ENCODE measurements around the gene ACOXL. TPM values are rescaled to one million over a fixed set of nuclear protein-coding genes. Genes with fewer than 3 reads are reported as not detected.

Gene ACOXL
- total and polyA plus RNA-seq, 2 experiments from 2014 or later: not detected

DNA sequence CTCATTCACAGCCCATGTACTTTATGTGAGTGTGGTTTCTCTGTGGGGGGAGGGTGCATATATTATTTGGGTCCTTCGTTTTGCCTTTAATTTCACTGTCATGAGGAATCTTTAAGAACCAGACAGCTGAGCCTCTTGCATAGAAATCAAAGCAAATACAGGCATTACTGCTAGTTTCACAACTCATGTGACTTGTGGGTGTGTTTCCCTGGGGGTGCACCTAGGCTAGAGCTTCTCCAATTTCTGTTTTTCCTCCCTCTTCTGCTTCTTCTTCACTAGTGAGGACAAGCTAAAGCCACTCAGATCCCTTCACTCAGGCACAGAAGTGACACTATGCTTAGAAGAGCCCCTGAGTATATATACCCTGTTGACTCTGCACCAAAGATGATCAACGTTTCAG, 131.4 kb downstream of the ACOXL start:
- no peak overlapping the region for H3K27ac ChIP-seq
- H3K36me3 ChIP-seq (ENCODE audit: low read depth): no peaks in the 10 kb centered on the region
- H3K79me2 ChIP-seq (ENCODE audit: insufficient read depth): no peaks in the 10 kb centered on the region
- no peak overlapping the region for H3K9ac ChIP-seq
- H2AFZ ChIP-seq: no peak overlapping the region
- 32 to 33% methylated on average over 2 of the region's 2 CpGs for WGBS, 2 experiments (ENCODE audit: low coverage in 1 of 2, low lambda C conversion rate in 2 of 2, missing lambda C conversion rate in 2 of 2)
- no peaks in the 10 kb centered on the region for H3K4me1 ChIP-seq (ENCODE audit: insufficient read depth)
- H3K9me3 ChIP-seq (ENCODE audit: low read depth): no peaks in the 10 kb centered on the region
- H3K27me3 ChIP-seq (replicated peaks; ENCODE audit: insufficient read depth): peaks cover 27% of the 10 kb centered on the region; the same call in 1 of the 2 replicates
- no peaks in the 10 kb centered on the region for H4K20me1 ChIP-seq (ENCODE audit: insufficient read depth)
- H3K4me3 ChIP-seq: no peak overlapping the region
- no peaks in the 10 kb centered on the region for H3K9me2 ChIP-seq (ENCODE audit: insufficient read depth)
- no peak for DNase-seq
- no peak overlapping the region for H3K4me2 ChIP-seq (ENCODE audit: unreplicated experiment)
- no peaks in the 10 kb centered on the region for H3F3A ChIP-seq (ENCODE audit: insufficient read depth)
- in situ Hi-C loops (cut with MboI): no loop called here
- TF ChIP-seq EZH2 (IDR thresholded peaks at IDR 0.05; ENCODE audit: insufficient read depth, poor library complexity, severe bottlenecking) (no peak), EZH2phosphoT487 (IDR thresholded peaks at IDR 0.05; ENCODE audit: insufficient read depth, low read depth) (no peak)

DNA sequence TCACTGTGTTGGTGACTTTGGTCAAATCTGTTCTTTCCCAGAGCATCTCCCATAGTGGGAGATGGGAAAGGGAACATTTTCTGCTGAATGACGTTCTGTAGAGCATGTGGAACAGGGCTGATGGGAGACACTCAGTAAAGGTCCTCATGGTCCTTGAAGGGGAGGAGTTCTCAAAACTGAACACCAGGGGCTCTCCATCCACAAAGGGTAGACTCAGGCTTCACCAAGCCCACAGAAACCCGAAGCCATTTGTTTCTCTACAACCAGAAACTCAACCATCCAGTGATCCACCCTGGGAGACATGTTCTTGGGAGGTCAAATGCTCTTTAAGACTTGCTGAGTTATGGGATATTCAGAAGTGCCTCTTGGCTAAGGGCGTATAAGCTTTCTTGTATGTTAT, 131.8 kb downstream of the ACOXL start:
- Histone ChIP-seq H3K4me1 (ENCODE audit: insufficient read depth) (no peaks in the 10 kb centered on the region), H4K20me1 (ENCODE audit: insufficient read depth) (no peaks in the 10 kb centered on the region), H3K9me2 (ENCODE audit: insufficient read depth) (no peaks in the 10 kb centered on the region), H3K36me3 (ENCODE audit: low read depth) (no peaks in the 10 kb centered on the region), H3K27ac (no peak overlapping the region), H3K9me3 (ENCODE audit: low read depth) (no peaks in the 10 kb centered on the region), H3K79me2 (ENCODE audit: insufficient read depth) (no peaks in the 10 kb centered on the region), H3K4me3 (no peak overlapping the region), H3K27me3 (replicated peaks; ENCODE audit: insufficient read depth) (peaks cover 23% of the 10 kb centered on the region; the same call in 1 of the 2 replicates), H2AFZ (no peak overlapping the region), H3K9ac (no peak overlapping the region), H3K4me2 (ENCODE audit: unreplicated experiment) (no peak overlapping the region), H3F3A (ENCODE audit: insufficient read depth) (no peaks in the 10 kb centered on the region)
- 35 to 45% methylated on average over 3 of the region's 3 CpGs for WGBS, 2 experiments (ENCODE audit: low coverage in 1 of 2, low lambda C conversion rate in 2 of 2, missing lambda C conversion rate in 2 of 2)
- in situ Hi-C loops (cut with MboI): no loop called here
- no peak for DNase-seq
- TF ChIP-seq EZH2phosphoT487 (IDR thresholded peaks at IDR 0.05; ENCODE audit: insufficient read depth, low read depth) (no peak), EZH2 (IDR thresholded peaks at IDR 0.05; ENCODE audit: insufficient read depth, poor library complexity, severe bottlenecking) (no peak)

DNA sequence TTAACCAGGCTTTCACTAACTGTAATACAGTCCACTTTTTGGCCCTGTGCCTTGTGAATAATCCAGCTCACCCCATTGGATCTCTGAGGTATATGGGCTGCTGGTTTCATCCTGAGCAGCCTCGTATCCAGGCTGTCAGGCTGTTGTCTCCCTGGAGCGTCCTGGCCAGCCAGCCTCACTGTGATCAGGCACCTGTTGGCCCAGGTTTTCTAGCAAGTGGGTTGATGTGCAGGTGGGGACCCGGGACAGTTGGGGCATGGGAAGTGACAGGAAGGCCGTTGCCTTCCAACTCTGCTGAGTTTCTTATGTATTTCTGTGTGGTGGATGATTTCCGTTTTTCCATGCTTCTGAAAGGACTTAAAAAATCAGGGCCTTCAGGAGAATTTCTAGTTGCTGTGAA, 132.4 kb downstream of the ACOXL start:
- H2AFZ ChIP-seq: no peak overlapping the region
- no peaks in the 10 kb centered on the region for H3F3A ChIP-seq (ENCODE audit: insufficient read depth)
- H3K27me3 ChIP-seq (replicated peaks; ENCODE audit: insufficient read depth): peaks cover 17% of the 10 kb centered on the region; the same call in 1 of the 2 replicates
- no peaks in the 10 kb centered on the region for H3K9me3 ChIP-seq (ENCODE audit: low read depth)
- H3K27ac ChIP-seq: no peak overlapping the region
- H3K9ac ChIP-seq: no peak overlapping the region
- in situ Hi-C loops (cut with MboI): no loop called here
- 60 to 62% methylated on average over 5 of the region's 5 CpGs for WGBS, 2 experiments (ENCODE audit: low coverage in 1 of 2, low lambda C conversion rate in 2 of 2, missing lambda C conversion rate in 2 of 2)
- H4K20me1 ChIP-seq (ENCODE audit: insufficient read depth): no peaks in the 10 kb centered on the region
- H3K4me2 ChIP-seq (ENCODE audit: unreplicated experiment): no peak overlapping the region
- H3K4me3 ChIP-seq: no peak overlapping the region
- DNase-seq: no peak
- H3K4me1 ChIP-seq (ENCODE audit: insufficient read depth): no peaks in the 10 kb centered on the region
- no peaks in the 10 kb centered on the region for H3K36me3 ChIP-seq (ENCODE audit: low read depth)
- no peaks in the 10 kb centered on the region for H3K9me2 ChIP-seq (ENCODE audit: insufficient read depth)
- TF ChIP-seq EZH2 (IDR thresholded peaks at IDR 0.05; ENCODE audit: insufficient read depth, poor library complexity, severe bottlenecking) (no peak), EZH2phosphoT487 (IDR thresholded peaks at IDR 0.05; ENCODE audit: insufficient read depth, low read depth) (no peak)
- no peaks in the 10 kb centered on the region for H3K79me2 ChIP-seq (ENCODE audit: insufficient read depth)

DNA sequence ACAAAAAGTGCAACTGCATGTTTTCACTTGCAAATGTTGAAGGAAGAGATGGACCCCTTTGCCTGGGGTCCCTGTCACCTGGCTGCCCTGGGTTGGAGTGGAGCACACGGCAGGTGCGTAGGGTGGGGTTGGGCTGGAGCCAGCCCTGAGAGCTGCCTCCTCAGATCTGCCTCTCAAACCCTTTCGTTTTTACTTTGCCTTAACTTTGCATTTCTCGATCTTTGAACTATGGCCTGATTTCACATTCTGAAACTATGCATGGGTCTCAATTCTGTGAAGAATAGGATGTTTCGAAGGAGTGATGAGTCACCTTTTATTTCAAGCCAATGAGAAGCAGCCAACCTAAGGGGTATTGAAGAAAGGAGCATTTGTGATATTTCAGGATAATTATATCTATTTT, 132.8 kb downstream of the ACOXL start:
- no peaks in the 10 kb centered on the region for H3K4me1 ChIP-seq (ENCODE audit: insufficient read depth)
- 62 to 67% methylated on average over 5 of the region's 5 CpGs for WGBS, 2 experiments (ENCODE audit: low coverage in 1 of 2, low lambda C conversion rate in 2 of 2, missing lambda C conversion rate in 2 of 2)
- no peak overlapping the region for H3K4me3 ChIP-seq
- no peaks in the 10 kb centered on the region for H3K36me3 ChIP-seq (ENCODE audit: low read depth)
- in situ Hi-C loops (cut with MboI): no loop called here
- no peak overlapping the region for H2AFZ ChIP-seq
- no peak overlapping the region for H3K9ac ChIP-seq
- TF ChIP-seq EZH2phosphoT487 (IDR thresholded peaks at IDR 0.05; ENCODE audit: insufficient read depth, low read depth): no peak
- TF ChIP-seq EZH2 (IDR thresholded peaks at IDR 0.05; ENCODE audit: insufficient read depth, poor library complexity, severe bottlenecking): no peak
- no peaks in the 10 kb centered on the region for H3K9me3 ChIP-seq (ENCODE audit: low read depth)
- H3K79me2 ChIP-seq (ENCODE audit: insufficient read depth): no peaks in the 10 kb centered on the region
- H3K4me2 ChIP-seq (ENCODE audit: unreplicated experiment): no peak overlapping the region
- no peaks in the 10 kb centered on the region for H3F3A ChIP-seq (ENCODE audit: insufficient read depth)
- no peak for DNase-seq
- H3K27me3 ChIP-seq (replicated peaks; ENCODE audit: insufficient read depth): peaks cover 12% of the 10 kb centered on the region; the same call in 1 of the 2 replicates
- H3K27ac ChIP-seq: no peak overlapping the region
- H4K20me1 ChIP-seq (ENCODE audit: insufficient read depth): no peaks in the 10 kb centered on the region
- H3K9me2 ChIP-seq (ENCODE audit: insufficient read depth): no peaks in the 10 kb centered on the region

DNA sequence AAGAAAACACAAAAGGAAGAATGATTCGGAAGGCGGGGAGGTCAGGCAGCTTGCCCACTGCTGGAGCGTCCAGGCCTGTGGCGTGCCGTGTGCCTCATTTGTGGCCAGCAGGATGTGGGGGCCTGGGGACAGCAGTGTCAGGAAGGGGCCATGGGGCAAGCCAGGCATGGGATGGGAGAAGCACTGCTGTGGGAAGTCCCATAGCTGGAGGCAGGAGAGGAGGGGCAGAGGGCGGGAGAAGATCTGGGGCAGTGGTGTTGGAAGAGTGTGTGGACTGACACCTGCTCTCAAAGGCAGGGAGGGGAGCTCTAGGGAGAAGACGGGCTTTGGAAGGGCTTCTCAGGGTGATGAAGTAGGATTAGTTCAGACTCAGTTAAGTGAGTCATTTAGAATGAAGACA, 133.7 kb downstream of the ACOXL start:
- Histone ChIP-seq H3K27me3 (replicated peaks; ENCODE audit: insufficient read depth) (peaks cover 10% of the 10 kb centered on the region; the same call in 1 of the 2 replicates), H2AFZ (no peak overlapping the region), H3K79me2 (ENCODE audit: insufficient read depth) (no peaks in the 10 kb centered on the region), H3K4me3 (no peak overlapping the region), H3K9me2 (ENCODE audit: insufficient read depth) (no peaks in the 10 kb centered on the region), H3K9ac (no peak overlapping the region), H3K27ac (no peak overlapping the region), H3K9me3 (ENCODE audit: low read depth) (no peaks in the 10 kb centered on the region), H3K4me2 (ENCODE audit: unreplicated experiment) (no peak overlapping the region), H4K20me1 (ENCODE audit: insufficient read depth) (no peaks in the 10 kb centered on the region), H3K36me3 (ENCODE audit: low read depth) (no peaks in the 10 kb centered on the region), H3F3A (ENCODE audit: insufficient read depth) (no peaks in the 10 kb centered on the region), H3K4me1 (ENCODE audit: insufficient read depth) (no peaks in the 10 kb centered on the region)
- TF ChIP-seq EZH2phosphoT487 (IDR thresholded peaks at IDR 0.05; ENCODE audit: insufficient read depth, low read depth): no peak
- TF ChIP-seq EZH2 (IDR thresholded peaks at IDR 0.05; ENCODE audit: insufficient read depth, poor library complexity, severe bottlenecking): no peak
- WGBS, 2 experiments (ENCODE audit: low coverage in 1 of 2, low lambda C conversion rate in 2 of 2, missing lambda C conversion rate in 2 of 2): 55 to 61% methylated on average over 6 to 7 of the region's 7 CpGs
- DNase-seq: no peak
- in situ Hi-C loops (cut with MboI): no loop called here
